EL (cell line): ENCODE results near the gene MIGA1.
"Not testable (repeated sequence)": the region's sequence is repeated elsewhere in the genome, so short reads cannot be mapped to it uniquely, and the experiment has no call there.

Experiments used
- DNase-seq: peaks from one replicate; pipeline ENCODE4 v3.0.0-alpha.2; 2016

Gene MIGA1, protein sequence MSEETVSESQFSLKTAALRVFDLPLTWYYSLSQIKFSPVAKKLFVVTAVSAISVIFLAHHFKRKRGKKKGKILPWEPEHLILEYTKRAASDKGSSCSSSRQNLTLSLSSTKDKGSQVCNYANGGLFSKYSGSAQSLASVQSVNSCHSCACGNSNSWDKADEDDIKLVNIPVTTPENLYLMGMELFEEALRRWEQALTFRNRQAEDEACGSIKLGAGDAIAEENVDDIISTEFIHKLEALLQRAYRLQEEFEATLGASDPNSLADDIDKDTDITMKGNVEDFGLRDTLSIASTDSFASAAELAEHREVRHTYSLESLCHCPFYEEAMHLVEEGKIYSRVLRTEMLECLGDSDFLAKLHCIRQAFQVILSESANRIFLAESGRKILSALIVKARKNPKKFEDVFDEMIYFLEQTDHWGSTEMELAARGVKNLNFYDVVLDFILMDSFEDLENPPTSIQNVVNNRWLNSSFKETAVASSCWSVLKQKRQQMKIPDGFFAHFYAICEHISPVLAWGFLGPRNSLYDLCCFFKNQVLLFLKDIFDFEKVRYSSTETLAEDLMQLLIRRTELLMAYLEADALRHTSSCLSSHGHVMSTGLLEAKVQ

DNA sequence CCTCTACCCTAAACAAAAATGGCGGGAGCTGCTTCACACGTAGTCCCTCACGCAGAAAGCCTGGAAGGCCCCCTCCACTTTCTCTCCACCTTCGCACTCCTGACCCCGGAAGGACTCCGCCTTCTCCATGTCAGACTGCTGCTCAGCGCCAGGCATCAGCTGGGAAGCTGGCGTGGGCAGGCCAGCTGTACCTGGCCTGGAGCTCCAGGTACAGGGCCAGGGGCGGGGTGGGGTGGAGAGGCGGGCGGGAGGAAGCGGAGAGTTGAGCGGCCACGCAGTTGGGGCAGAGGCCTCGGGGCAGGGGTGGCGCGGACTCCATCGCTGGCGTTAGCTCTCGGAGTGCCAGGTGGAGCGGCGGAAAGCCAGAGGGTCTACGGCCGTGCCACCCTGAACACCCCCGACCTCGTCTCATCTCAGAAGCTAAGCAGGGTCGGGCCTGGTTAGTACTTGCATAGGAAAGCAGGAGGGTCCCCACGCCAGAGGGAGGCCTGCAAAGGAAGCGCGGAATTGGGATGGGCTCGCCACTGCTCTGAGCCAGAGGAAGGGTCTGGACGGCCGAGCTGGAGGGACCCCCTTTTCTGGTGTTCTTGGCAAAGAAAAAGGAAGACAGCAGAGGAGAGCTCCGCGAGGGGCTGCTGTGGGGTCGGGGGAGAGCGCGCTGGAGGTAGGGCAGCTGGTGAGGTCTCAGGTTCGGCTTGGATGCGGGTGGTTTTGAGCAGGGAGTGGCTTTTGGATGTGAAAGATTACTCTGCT, at the start of gene MIGA1:
Gene MIGA1 (plus strand): TSS at position 121 of the 753 bp plus-strand sequence. CDS start 3,604 bp downstream, outside the sequence.
- peak; percentile 90 for DNase-seq

DNA sequence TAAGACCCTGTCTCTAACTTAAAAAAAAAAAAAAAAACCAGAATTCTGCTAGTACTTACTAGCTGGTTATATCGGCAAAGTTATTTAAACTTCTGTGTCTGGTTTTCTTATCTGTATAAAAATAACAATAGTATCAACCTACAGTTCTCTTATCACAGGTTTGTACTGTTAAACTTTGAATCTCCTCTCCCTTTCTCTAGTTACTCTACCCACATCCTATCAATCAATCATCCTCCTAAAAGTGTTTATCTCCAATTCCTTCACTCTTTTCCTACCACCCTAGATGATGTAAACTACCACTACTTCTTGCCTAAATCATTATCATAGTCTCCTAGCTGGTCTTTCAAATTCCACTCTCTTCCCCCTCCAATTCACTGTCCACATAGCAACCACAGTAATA, 47.4 kb upstream of the MIGA1 start:
- DNase-seq = no peak

DNA sequence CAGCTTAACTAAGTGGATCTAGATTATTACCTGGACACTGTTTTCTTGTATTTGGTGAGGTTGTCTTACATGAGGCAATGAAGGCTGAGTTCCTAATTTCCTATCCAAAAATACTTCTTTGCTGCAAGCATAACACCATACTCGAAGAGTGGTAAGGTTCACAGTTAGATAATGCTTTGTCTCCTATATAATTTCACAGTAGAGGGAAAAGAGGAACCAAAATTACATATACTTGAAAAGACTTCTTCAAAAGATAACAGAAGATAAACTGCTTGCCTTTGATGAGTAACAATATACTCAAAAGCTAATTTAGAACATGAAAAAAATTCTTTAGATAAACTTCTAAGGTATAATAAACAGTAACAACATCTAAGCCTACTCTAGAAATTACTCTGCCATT, 40.2 kb upstream of the MIGA1 start:
- no peak for DNase-seq

DNA sequence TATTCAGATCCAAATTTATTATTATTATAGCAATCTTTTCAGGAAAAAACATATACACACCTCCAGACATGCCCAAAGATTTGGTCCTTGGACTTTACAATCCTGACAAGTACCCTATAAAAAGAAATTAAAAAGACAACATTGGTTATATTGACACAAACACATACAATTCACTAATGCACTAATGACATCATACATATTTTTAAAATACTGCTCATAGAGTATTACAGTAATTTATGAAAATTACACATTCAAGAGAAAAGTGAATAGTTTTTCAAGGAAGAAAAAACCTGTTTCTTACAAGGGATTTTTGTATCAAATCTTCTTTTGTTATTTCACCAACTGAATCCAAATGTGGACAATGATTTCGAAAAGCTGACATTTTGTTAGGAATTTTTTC, 38.1 kb upstream of the MIGA1 start:
- DNase-seq = no peak

DNA sequence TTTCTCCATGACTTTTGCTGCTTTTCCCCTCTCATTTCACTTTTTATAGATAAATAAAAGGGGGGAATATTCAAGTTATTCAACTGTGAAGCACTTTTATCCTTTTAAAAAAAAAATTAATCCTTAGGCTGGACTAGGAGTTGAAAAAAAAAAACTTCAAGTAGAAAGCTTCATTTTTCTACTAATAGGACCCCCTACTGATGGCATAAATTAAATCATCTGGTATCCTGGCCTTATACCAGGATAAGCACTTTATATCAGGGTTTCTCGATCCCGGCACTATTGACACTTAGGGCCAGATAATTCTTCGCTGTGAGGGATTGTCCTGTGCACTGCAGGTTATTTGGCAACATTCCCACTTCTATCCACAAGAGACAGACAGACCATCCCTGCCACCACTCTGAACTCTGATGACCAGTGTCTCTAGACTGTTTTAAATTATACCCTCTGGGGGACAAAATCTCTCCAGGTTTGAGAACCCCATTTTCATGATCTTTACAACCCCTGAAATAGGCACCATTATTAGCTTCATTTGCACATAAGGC, 37.4 kb upstream of the MIGA1 start:
- DNase-seq = no peak

DNA sequence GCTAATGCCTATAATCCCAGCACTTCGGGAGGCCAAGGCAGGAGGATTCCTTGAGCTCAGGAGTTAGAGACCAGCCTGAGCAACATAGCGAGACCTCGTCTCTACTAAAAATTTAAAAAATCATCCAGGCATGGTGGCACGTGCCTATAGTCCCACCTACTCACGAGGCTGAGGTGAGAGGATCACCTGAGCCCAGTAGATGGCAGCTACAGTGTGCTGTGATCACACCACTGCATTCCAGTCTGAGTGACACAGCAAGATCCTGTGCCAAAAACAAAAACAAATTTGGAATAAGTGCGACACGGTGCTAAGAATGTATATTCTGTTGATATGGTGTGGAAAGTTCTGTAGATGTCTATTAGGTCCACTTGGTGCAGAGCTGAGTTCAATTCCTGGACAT, 34.9 kb upstream of the MIGA1 start:
- DNase-seq = no peak

DNA sequence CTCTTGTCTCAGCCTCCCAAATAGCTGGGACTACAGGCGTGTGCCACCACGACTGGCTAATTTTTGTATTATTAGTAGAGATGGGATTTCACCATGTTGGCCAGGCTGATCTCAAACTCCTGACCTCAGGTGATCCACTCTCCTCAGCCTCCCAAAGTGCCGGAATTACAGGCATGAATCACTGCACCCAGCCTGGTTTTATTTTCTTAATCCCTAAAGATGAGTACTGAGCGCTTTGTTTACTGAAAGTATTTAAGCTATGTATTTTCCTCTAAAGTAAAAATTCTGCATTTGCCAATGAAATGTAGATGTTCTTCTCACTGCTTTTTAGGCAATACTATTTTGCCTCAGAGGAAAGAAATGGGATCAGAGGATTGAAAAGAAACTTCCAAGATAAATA, 30.0 kb upstream of the MIGA1 start:
- not testable (repeated sequence) for DNase-seq

DNA sequence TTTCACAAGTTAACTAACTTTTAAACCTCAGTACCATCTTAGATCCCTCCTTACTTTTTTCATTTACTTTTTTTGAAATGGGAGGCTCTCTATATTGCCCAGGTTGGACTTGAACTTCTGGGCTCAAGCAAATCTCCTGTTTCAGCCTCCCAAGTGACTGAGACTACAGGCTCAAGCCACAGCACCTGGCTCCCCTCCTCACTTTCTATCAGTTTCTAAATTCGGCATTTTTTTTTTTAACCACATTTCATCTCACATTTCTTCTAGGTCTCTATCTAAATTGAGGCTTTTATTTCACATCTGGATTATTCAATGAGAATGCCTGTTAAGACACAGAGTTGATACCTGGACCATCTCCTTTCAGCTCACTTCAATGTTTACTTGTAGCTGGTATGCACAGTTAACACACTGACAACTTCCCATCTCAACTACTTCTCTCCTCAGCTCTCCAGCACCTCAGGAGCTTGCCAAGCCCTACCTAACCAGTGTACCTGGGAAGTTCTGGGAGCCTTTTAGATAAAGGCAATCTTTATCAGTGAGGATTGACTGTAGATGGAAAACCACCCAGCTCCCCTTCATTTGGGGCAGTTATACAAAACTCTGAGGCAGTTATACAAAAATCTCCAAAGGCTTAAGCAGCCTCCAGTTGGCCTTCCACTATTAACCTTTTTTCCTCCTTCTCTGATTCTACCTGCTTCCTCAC, 23.2 kb upstream of the MIGA1 start:
- DNase-seq = no peak

DNA sequence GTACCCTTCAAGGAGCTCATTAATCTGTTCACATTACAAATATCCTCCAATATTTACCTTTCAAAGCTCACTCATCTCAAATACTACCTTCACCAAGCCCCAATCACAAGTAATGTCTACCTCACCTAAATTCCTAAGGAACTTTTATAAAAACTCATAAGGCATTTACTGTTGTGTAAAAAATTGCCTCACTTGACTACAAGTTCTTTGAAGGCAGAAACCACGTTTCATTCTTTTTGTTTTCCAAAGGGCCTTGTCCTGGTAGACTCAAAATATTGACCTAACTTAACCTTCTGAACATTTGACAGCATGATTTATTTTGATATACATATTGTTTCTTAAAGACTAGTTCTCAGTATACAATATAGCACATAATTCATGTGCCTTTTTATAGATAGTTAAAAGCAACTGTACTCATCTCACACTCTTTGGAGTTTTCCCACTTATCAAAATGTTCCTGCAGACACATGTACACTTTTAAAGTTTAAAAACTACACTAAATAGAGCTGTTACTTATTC, 22.3 kb upstream of the MIGA1 start:
- DNase-seq = no peak

DNA sequence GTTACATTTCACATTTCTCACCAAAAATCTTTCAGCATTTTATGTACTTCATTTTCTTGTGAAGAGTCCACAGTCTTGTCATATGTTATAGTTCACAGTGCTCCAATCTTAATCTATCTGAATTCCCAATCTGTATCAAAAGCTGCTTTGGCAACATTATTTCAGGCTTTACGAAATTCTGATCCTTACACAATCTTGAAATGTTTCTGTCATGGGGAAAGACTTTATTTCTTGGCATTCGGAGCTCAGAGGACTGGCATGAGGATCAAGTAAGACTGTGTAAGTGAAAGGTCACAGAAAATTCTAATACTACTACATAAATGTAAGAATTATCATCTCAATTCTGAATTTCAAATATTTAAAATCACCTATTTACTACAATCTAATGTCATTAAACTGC, 21.8 kb upstream of the MIGA1 start:
- DNase-seq = peak; percentile 13

DNA sequence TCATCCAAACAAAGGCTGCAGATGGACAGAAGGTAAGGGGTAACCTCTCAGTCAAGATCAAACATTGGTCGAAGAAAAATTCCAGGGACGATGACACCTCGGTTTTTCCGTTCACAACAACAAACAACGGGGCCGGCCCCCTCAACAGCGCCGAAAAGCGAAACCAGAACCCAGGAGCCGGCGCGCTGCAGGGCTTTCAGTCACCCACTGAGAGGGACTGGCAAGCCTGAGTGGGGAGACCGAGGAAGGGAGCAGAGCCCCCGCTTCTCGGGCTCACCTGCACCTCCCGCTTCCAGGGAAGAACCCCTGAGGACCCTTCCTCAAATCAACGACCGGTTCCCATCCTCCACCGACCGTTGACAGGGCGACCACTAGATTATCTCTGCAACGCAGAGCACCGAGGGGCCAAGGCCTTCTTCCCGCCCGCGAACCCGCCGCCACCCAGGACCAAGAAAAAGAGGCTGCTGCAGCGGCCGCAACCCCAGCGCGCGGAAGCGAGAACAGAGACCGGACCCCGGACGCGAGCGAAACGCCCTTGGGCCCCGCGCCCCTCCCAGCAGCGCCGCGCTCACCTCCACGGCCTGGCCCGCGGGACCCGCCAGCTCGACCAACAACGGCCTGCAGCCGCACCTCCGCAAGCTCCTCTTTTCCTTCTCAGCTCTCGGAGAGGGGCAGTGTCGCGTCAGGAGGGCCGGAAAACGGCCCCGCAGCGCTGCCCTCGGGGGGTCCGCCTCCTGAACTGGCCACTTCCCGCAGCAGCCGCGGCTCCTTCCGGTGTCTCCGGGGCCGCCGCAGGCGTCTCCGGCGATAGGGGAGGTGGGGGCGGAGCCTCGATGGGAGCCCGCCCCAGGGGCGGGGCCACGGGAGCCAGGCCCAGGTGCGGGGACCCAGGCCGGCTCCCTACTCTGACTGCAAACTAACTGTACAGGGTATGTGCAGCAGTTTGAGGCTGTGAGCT, 20.1 kb upstream of the MIGA1 start, which contains the start of gene USP33:
Gene USP33 (minus strand): TSS at position 782 of the 958 bp plus-strand sequence. CDS start 18,155 bp downstream, outside the sequence.
- DNase-seq = peak; percentile 86

DNA sequence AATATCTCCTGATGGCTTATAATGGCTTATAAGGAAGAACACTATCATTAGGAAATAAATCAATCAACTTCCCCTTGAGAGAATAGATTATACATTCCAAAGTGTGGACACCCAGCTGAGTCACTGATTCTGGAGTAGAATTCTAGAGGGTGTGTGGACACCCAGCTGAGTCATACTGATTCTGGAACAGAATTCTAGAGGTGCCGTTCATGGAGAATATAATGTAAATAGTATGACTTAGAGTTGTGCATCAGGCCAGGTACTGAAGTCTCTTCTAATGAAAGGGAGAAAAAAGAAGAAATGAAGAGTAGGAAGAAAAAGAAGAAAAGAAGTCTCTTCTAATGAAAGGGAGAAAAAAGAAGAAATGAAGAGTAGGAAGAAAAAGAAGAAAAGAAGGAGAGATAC, 17.4 kb upstream of the MIGA1 start:
- peak; percentile 79 for DNase-seq

DNA sequence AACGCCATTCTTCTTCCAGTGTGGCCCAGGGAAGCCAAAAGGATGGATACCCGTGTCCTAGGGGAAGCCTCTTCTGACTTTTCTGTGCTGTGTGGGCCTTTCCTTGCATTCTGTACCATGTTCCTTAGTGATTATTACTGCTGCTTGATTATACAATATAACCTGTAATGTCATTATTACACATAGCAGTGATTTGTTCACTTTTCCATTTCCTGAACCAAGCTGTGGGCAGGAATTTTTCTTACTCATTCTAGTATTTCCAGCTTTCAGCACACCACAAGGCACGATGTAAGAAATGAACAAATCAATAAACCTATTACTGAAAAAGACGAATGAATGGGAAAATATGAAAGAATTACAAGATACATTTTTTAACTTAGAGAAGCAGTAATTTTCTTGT, 11.4 kb upstream of the MIGA1 start:
- no peak for DNase-seq

DNA sequence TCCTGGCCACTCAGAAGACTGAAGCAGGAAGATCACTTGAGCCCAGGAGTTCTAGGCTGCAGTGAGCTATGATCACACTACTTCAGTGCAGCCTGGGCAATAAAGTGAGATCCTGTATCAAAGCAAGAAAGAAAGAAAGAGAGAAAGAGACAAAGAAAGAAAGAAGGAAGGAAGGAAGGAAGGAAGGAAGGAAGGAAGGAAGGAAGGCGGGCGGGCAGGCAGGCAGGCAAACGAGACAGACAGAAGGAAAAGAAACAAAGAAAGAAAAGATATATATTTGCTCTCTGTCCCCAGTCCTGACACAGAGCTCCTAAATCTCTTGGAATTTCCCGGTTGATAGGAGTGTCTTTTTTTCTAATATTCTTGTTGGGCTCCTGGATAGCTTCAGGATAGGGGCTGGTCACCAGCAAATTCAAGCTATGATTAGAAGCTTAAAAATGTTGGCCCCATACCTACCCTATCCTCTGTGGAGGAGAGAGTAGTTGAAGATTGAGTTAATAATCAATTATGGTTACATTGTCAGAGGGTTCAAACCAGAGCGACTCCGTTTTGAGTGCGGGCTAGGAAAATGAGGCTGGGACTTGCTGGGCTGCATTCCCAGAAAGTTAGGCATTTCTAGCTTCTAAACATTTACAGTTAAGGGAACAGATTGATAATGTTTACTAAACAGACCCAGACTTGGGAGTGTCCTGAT, 3.3 kb upstream of the MIGA1 start:
- no peak for DNase-seq

DNA sequence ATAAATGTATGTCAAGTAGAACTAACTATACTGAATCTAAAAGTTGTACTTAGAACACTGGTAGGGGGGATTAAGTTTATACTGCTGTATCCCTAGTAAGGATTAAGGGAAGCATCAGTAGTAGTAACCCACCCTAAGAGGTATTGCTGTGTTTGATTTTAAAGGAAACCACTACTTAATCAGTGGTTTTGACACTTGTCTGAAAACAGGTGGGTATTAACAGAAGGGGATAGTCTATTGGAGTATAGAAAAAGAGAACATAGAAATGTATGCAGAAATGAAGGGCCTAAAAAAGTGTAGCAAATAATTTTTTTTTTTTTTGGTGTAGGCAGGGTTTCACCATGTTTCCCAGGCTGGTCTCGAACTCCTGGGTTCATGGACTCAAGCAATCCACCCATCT, 2.2 kb downstream of the MIGA1 start:
- no peak for DNase-seq

DNA sequence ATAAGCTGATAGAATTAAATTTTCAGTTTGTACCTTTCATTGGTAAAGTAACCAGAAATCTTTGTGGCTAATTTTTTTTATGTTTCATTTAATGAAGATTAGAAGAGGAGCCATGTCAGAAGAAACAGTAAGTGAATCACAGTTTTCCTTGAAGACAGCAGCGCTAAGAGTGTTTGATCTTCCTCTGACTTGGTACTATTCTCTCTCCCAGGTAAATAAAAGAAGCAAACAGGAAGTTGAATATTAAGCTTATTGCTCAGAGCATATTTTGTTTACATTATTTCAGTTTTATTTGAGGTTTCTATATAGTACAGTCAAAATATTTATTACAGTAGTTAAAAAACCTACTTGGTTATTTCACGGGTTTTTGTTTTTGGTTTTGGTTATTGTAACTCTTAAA, 3.7 kb downstream of the MIGA1 start:
- no peak for DNase-seq

DNA sequence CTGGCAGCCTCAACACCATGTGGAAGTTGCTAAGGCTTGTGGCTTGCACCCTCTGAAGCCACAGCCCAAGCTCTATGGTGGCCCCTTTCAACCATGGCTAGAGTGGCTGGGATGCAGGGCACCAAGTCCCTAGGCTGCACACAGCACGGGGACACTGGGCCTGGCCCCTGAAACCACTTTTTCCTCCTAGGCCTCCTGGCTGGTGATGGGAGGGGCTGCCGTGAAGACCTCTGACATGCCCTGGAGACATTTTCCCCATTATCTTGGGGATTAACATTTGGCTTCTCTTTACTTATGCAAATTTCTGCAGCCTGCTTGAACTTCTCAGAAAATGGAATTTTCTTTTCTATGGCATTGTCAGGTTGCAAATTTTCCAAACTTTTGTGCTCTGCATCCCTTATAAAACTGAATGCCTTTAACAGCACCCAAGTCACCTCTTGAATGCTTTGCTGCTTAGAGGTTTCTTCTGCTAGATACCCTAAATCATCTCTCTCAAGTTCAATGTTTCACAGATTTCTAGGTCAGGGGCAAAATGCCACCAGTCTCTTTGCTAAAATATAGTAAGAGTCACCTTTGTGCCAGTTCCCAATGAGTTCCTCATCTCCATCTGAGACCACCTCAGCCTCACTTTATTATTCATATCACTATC, 6.8 kb downstream of the MIGA1 start:
- not testable (repeated sequence) for DNase-seq

DNA sequence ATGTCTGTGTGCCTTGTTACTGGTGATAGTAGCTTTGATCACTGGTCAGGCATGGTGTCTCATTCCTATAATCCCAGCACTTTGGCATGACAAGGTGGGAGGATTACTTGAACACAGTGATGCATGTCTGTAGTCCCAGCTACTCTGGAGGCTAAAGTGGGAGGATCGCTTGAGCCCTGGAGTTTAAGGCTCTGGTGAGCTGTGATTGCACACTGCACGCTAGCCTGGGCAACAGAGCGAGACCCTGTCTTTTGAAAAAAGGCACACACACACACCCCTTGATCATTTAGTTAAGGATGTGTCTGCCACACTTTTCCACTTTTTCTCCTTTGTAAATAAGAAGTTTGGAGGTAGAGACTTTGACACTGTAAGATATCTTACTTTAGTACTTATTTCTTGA, 15.1 kb downstream of the MIGA1 start:
- DNase-seq = no peak

DNA sequence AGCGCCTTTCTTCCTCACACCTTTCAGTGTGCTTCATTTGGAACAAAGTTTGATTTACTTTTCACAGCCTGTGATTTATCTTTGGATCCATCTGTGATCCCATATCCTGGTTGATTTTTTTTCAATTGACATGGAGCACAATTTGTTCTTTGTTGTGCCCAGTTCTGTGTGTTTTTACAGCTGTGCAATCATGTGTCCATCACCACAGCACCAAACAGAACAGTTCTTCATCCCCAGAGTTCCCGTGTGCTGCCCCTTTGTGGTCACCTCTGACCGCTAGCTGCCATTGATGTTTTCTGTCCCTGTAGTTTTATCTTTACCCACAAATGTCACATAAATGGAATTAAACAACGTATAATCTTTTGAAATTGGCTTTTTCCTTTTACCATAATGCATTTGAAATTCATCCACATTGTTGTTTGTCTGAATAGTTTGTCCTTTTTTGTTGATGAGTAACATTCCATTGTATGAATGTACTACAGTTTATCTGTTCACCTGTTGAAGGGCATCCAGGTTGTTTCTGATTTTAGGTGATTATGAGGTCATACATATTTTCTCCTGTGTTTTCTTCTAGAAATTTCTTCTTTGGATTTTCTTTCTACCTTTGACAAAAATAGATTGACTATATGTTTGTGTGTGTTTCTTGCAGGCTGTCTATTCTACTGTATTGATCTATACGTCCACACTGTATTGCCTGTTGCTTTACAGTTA, 17.4 kb downstream of the MIGA1 start:
- DNase-seq = no peak
